Measurements from ENCODE around the gene TIPARP. TPM values are rescaled to one million over a fixed set of nuclear protein-coding genes. Genes with fewer than 3 reads are reported as not detected.
A peak's percentile ranks its signal among the peaks of the same experiment; 100 is the strongest.

TIPARP gene
- total and polyA plus RNA-seq, 2 of the 13 experiments (the other 11 are each of a cell fraction or from before 2014, with no cell fraction given) = 7.3 to 19.7 TPM

DNA sequence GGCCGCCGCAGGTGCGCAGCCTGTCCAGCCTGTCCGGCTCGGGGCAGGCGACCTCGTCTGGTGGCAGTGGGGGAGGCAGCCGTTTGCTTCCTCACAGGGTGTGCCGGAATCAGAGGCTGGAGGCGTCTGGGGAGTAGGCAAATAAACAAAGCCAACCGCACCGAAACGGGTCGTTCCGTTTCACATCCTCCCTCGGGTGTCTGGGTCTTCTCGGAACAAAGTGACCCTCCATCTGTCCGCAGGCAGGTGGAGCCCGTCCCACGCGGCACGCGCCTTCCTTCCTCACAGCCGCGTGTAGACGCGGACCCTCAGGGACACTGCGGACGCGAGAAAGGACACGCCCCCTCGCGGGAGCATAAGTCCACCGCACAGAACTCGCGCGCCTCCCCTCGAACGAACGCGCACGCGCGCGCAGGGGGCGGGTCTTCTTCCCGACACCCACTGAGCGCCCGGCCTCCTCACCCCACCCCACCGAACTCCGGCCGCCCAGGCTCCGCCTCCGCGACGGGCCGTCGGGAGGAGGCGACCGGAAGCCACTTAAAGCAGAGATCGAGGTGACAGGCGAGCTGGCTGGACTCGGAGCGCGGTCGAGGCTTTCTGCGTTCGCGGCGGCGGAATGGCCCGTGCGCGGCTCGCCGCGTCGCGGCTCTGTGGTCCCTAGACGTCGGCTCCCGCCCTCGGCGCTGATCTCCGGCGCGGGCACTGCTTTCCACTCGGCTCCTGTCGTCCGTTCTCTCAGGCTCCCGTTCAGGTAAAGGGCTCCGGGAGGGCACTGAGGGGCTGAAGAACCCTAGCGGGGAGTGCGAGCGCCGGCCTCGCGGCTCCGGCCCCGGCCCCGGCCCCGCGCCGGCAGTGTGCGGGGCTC lies at the start of gene TIPARP (continued):
- peak; percentile 66; the same call in 1 of the 2 replicates for TF ChIP-seq SMAD1 (CRISPR knock-in tag; IDR thresholded peaks at IDR 0.05; ENCODE audit: borderline replicate concordance, low read depth)
- no peak for TF ChIP-seq SSRP1 (CRISPR knock-in tag; IDR thresholded peaks at IDR 0.05)
- TF ChIP-seq, protein P1, sequence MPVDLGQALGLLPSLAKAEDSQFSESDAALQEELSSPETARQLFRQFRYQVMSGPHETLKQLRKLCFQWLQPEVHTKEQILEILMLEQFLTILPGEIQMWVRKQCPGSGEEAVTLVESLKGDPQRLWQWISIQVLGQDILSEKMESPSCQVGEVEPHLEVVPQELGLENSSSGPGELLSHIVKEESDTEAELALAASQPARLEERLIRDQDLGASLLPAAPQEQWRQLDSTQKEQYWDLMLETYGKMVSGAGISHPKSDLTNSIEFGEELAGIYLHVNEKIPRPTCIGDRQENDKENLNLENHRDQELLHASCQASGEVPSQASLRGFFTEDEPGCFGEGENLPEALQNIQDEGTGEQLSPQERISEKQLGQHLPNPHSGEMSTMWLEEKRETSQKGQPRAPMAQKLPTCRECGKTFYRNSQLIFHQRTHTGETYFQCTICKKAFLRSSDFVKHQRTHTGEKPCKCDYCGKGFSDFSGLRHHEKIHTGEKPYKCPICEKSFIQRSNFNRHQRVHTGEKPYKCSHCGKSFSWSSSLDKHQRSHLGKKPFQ (CRISPR knock-in tag; IDR thresholded peaks at IDR 0.05; ENCODE audit: insufficient replicate concordance) = peak; percentile 38
- TF ChIP-seq, protein P2, sequence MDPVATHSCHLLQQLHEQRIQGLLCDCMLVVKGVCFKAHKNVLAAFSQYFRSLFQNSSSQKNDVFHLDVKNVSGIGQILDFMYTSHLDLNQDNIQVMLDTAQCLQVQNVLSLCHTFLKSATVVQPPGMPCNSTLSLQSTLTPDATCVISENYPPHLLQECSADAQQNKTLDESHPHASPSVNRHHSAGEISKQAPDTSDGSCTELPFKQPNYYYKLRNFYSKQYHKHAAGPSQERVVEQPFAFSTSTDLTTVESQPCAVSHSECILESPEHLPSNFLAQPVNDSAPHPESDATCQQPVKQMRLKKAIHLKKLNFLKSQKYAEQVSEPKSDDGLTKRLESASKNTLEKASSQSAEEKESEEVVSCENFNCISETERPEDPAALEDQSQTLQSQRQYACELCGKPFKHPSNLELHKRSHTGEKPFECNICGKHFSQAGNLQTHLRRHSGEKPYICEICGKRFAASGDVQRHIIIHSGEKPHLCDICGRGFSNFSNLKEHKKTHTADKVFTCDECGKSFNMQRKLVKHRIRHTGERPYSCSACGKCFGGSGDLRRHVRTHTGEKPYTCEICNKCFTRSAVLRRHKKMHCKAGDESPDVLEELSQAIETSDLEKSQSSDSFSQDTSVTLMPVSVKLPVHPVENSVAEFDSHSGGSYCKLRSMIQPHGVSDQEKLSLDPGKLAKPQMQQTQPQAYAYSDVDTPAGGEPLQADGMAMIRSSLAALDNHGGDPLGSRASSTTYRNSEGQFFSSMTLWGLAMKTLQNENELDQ (CRISPR knock-in tag; IDR thresholded peaks at IDR 0.05; ENCODE audit: borderline replicate concordance) = no peak
- TF ChIP-seq ZNF331 (CRISPR knock-in tag; IDR thresholded peaks at IDR 0.05) = no peak; the same call in none of the 2 replicates
- peak; percentile 59 for TF ChIP-seq PHF5A (CRISPR knock-in tag; IDR thresholded peaks at IDR 0.05; ENCODE audit: low read depth, unreplicated experiment)
- TF ChIP-seq FOXM1 (CRISPR knock-in tag; IDR thresholded peaks at IDR 0.05) = no peak; the same call in 1 of the 2 replicates
- TF ChIP-seq NPAS2 (CRISPR knock-in tag; IDR thresholded peaks at IDR 0.05; ENCODE audit: borderline replicate concordance) = no peak
- TF ChIP-seq, protein P3, sequence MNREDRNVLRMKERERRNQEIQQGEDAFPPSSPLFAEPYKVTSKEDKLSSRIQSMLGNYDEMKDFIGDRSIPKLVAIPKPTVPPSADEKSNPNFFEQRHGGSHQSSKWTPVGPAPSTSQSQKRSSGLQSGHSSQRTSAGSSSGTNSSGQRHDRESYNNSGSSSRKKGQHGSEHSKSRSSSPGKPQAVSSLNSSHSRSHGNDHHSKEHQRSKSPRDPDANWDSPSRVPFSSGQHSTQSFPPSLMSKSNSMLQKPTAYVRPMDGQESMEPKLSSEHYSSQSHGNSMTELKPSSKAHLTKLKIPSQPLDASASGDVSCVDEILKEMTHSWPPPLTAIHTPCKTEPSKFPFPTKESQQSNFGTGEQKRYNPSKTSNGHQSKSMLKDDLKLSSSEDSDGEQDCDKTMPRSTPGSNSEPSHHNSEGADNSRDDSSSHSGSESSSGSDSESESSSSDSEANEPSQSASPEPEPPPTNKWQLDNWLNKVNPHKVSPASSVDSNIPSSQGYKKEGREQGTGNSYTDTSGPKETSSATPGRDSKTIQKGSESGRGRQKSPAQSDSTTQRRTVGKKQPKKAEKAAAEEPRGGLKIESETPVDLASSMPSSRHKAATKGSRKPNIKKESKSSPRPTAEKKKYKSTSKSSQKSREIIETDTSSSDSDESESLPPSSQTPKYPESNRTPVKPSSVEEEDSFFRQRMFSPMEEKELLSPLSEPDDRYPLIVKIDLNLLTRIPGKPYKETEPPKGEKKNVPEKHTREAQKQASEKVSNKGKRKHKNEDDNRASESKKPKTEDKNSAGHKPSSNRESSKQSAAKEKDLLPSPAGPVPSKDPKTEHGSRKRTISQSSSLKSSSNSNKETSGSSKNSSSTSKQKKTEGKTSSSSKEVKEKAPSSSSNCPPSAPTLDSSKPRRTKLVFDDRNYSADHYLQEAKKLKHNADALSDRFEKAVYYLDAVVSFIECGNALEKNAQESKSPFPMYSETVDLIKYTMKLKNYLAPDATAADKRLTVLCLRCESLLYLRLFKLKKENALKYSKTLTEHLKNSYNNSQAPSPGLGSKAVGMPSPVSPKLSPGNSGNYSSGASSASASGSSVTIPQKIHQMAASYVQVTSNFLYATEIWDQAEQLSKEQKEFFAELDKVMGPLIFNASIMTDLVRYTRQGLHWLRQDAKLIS (CRISPR knock-in tag; IDR thresholded peaks at IDR 0.05) = no peak; the same call in 1 of the 2 replicates
- TF ChIP-seq CCAR2 (optimal IDR thresholded peaks at IDR 0.05; ENCODE audit: low read depth, low read length) = no peak
- peak; percentile 89 for TF ChIP-seq ZNF605 (CRISPR knock-in tag; IDR thresholded peaks at IDR 0.05)
- TF ChIP-seq, protein P4, sequence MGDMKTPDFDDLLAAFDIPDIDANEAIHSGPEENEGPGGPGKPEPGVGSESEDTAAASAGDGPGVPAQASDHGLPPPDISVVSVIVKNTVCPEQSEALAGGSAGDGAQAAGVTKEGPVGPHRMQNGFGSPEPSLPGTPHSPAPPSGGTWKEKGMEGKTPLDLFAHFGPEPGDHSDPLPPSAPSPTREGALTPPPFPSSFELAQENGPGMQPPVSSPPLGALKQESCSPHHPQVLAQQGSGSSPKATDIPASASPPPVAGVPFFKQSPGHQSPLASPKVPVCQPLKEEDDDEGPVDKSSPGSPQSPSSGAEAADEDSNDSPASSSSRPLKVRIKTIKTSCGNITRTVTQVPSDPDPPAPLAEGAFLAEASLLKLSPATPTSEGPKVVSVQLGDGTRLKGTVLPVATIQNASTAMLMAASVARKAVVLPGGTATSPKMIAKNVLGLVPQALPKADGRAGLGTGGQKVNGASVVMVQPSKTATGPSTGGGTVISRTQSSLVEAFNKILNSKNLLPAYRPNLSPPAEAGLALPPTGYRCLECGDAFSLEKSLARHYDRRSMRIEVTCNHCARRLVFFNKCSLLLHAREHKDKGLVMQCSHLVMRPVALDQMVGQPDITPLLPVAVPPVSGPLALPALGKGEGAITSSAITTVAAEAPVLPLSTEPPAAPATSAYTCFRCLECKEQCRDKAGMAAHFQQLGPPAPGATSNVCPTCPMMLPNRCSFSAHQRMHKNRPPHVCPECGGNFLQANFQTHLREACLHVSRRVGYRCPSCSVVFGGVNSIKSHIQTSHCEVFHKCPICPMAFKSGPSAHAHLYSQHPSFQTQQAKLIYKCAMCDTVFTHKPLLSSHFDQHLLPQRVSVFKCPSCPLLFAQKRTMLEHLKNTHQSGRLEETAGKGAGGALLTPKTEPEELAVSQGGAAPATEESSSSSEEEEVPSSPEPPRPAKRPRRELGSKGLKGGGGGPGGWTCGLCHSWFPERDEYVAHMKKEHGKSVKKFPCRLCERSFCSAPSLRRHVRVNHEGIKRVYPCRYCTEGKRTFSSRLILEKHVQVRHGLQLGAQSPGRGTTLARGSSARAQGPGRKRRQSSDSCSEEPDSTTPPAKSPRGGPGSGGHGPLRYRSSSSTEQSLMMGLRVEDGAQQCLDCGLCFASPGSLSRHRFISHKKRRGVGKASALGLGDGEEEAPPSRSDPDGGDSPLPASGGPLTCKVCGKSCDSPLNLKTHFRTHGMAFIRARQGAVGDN (CRISPR knock-in tag; IDR thresholded peaks at IDR 0.05) = peak; percentile 96
- peak; percentile 30 for TF ChIP-seq SP5 (CRISPR knock-in tag; IDR thresholded peaks at IDR 0.05; ENCODE audit: borderline replicate concordance, low read depth)
- no peak; the same call in 1 of the 2 replicates for TF ChIP-seq GFI1 (CRISPR knock-in tag; IDR thresholded peaks at IDR 0.05; ENCODE audit: borderline replicate concordance)
- peak; percentile 73; the same call in 1 of the 2 replicates for TF ChIP-seq SRY (CRISPR knock-in tag; IDR thresholded peaks at IDR 0.05)
- TF ChIP-seq U2AF1 (optimal IDR thresholded peaks at IDR 0.05; ENCODE audit: low read depth, low read length) = no peak
- peak; percentile 85 for TF ChIP-seq ZNF792 (CRISPR knock-in tag; IDR thresholded peaks at IDR 0.05)
